Measurements from ENCODE around the gene IL10RB. TPM values are rescaled to one million over a fixed set of nuclear protein-coding genes. Genes with fewer than 3 reads are reported as not detected.

IL10RB gene
- total RNA-seq, 1 donor from 2014 or later = 19.0 TPM

DNA sequence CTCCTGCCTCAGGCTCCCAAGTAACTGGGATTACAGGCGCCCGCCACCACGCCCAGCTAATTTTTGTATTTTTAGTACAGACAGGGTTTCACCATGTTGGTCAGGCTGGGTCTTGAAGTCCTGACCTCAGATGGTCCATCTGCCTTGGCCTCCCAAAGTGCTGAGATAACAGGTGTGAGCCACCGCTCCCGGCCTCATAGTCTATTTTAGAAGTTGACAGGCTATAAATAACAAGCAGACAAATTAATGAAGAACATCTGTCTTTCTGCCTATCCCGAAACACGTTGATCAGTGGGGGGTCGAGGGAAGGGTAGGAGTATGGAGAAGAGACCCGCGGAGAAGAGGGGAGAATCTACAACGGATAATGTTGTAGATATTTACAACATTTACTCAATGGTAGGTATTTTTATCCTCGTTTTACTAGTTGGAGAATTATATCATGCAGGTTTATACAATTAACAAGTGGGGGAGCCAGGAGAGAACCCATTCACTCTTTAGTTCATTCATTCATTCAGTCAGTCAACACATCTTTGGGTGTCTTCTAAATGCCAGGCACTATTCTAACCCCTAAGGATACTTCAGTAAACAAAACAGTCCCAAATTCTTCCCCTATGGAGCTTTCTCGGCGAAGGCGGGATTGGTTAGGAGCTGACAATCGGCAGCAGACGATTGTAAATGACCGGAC lies 36.9 kb upstream of the IL10RB start:
- DNase-seq (ENCODE audit: low spot score) = no peak
- H3K36me3 Mint-ChIP-seq (ENCODE audit: low read depth) = no peaks in the 10 kb centered on the region
- H3K27me3 Mint-ChIP-seq (ENCODE audit: low read depth) = no peaks in the 10 kb centered on the region
- TF ChIP-seq, protein P1, sequence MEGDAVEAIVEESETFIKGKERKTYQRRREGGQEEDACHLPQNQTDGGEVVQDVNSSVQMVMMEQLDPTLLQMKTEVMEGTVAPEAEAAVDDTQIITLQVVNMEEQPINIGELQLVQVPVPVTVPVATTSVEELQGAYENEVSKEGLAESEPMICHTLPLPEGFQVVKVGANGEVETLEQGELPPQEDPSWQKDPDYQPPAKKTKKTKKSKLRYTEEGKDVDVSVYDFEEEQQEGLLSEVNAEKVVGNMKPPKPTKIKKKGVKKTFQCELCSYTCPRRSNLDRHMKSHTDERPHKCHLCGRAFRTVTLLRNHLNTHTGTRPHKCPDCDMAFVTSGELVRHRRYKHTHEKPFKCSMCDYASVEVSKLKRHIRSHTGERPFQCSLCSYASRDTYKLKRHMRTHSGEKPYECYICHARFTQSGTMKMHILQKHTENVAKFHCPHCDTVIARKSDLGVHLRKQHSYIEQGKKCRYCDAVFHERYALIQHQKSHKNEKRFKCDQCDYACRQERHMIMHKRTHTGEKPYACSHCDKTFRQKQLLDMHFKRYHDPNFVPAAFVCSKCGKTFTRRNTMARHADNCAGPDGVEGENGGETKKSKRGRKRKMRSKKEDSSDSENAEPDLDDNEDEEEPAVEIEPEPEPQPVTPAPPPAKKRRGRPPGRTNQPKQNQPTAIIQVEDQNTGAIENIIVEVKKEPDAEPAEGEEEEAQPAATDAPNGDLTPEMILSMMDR (IDR thresholded peaks at IDR 0.05) = no peak
- H3K4me3 Mint-ChIP-seq (ENCODE audit: unreplicated experiment) = peak overlapping the region; percentile 86
- H3K27ac Mint-ChIP-seq (ENCODE audit: unreplicated experiment) = peak overlapping the region; percentile 20
- H3K9me3 Mint-ChIP-seq (ENCODE audit: low read depth) = no peaks in the 10 kb centered on the region
- peaks cover 45% of the 10 kb centered on the region for H3K4me1 Mint-ChIP-seq (ENCODE audit: low read depth)

DNA sequence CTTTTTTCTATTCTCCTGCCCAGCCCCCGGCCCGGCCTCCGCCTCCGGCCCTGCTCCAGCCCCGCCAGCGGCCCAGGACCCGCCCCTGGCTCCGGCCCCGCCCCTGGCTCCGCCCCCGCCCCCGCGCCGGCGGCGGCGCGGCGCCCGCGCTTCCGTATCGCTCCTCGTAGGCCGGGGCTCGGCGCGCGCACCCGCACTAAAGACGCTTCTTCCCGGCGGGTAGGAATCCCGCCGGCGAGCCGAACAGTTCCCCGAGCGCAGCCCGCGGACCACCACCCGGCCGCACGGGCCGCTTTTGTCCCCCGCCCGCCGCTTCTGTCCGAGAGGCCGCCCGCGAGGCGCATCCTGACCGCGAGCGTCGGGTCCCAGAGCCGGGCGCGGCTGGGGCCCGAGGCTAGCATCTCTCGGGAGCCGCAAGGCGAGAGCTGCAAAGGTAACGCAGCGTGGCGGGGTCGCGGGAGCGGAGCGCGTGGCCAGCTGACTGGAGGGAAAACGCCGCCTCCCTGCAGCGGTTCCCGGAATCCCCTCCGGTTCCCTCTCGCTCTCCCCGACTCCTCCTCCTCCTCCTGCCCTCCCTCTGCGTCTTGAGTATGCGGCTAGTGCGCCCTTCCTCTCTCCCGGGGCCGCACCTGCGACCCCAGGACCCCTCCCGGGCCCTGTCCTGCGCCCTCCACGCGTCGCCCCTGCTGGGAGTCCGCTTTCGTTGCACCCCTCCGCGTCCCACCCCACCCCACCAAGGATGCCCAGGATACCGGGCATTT lies 36.2 kb upstream of the IL10RB start, which contains the start of gene IFNAR2:
Gene IFNAR2, plus strand, starts transcription at position 155 of the 761 bp plus-strand sequence. CDS start 11,985 bp downstream, outside the sequence.
- H3K27me3 Mint-ChIP-seq (ENCODE audit: low read depth) = no peaks in the 10 kb centered on the region
- H3K9me3 Mint-ChIP-seq (ENCODE audit: low read depth) = no peaks in the 10 kb centered on the region
- H3K4me3 Mint-ChIP-seq (ENCODE audit: unreplicated experiment) = peak within 1 kb of the TSS; percentile 86

DNA sequence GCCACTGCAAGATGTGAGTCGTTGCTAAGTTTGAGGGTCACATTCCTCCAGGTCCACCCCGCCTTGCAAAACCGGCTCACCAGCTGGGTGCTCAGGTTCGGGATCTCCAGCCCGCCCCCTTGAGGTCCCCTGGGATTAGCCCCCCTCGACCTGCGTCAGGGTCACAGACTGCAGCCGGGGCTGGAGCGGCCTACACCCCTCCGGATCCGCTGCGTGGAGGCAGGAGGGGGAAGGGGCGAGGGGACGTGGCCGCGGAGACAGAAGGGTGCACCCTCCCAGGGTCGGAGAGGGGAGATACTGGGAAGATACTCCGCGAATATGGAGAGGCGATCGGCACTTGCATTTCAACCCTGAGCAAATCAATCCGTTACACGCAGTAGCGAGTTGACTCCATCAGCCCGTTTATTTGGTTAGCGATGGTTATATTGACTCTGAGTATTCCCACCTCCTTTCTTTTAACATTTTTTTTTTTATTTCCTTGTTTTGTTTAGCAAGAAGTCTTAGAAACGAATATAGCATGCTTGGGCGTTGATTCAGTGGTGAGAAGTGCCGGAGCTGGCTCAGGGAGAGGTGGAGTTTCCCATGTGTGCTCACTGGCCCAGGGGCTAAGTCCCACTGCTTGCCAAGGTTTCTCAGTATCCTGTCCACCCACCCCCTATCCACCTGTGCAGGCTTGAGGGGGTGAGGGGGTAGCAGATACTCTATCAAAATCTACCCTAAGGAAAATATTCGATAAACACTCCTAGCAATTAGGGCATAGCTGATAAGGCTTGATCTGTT lies 35.4 kb upstream of the IL10RB start:
- Mint-ChIP-seq H3K27me3 (ENCODE audit: low read depth) (no peaks in the 10 kb centered on the region), H3K36me3 (ENCODE audit: low read depth) (no peaks in the 10 kb centered on the region), H3K9me3 (ENCODE audit: low read depth) (no peaks in the 10 kb centered on the region), H3K4me3 (ENCODE audit: unreplicated experiment) (peak overlapping the region; percentile 86), H3K27ac (ENCODE audit: unreplicated experiment) (peak overlapping the region; percentile 76), H3K4me1 (ENCODE audit: low read depth) (peaks cover 45% of the 10 kb centered on the region)
- no peak for DNase-seq (ENCODE audit: low spot score)
- TF ChIP-seq, protein P1 (IDR thresholded peaks at IDR 0.05) = peak; percentile 31

More for the DNA sequence above, 36.2 kb upstream of the IL10RB start, which contains the start of gene IFNAR2:
- DNase-seq (ENCODE audit: low spot score) = peak; percentile 92
- peaks cover 45% of the 10 kb centered on the region for H3K4me1 Mint-ChIP-seq (ENCODE audit: low read depth)
- peak within 1 kb of the TSS; percentile 76 for H3K27ac Mint-ChIP-seq (ENCODE audit: unreplicated experiment)
- H3K36me3 Mint-ChIP-seq (ENCODE audit: low read depth) = no peaks in the 10 kb centered on the region
- TF ChIP-seq, protein P1 (IDR thresholded peaks at IDR 0.05) = no peak

DNA sequence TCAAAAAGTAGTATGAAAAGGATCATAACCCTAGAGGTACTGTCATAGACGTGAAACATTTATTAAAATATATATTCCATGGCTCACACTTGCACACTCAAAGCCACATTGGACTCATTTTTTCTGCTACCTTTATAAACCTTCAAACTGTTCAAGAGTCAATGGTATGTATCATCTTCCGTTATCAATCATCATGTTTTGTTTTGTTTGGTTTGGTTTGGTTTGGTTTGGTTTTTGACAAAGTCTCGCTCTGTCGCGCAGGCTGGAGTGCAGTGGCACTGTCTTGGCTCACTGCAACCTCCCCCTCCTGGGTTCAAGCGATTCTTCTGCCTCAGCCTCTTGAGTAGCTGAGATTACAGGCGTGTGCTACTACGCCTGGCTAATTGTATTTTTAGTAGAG lies 34.6 kb upstream of the IL10RB start:
- peaks cover 41% of the 10 kb centered on the region for H3K4me1 Mint-ChIP-seq (ENCODE audit: low read depth)
- TF ChIP-seq, protein P1 (IDR thresholded peaks at IDR 0.05) = no peak
- H3K36me3 Mint-ChIP-seq (ENCODE audit: low read depth) = no peaks in the 10 kb centered on the region
- no peak for DNase-seq (ENCODE audit: low spot score)
- H3K9me3 Mint-ChIP-seq (ENCODE audit: low read depth) = no peaks in the 10 kb centered on the region
- no peaks in the 10 kb centered on the region for H3K27me3 Mint-ChIP-seq (ENCODE audit: low read depth)
- H3K4me3 Mint-ChIP-seq (ENCODE audit: unreplicated experiment) = peak overlapping the region; percentile 41
- H3K27ac Mint-ChIP-seq (ENCODE audit: unreplicated experiment) = no peak overlapping the region
